SJSA1 (cell line): Measurements from ENCODE around the gene FBXO21. TPM values are rescaled to one million over a fixed set of nuclear protein-coding genes. Genes with fewer than 3 reads are reported as not detected.
"Not testable (repeated sequence)": the region's sequence is repeated elsewhere in the genome, so short reads cannot be mapped to it uniquely, and the experiment has no call there.

Experiments
- DNase-seq, 2 experiments: peaks; one replicate each; pipeline ENCODE4 v3.0.0-alpha.2; 2015 to 2020; ENCODE audit warnings: low spot score in 2 of 2, low read depth in 1 of 2
- H3K27ac ChIP-seq: fragments of 250-450 bp; sonication (Bioruptor Pico); 2 replicates; pipeline ENCODE4 v1.5.1; 2020; ENCODE audit warnings: mild to moderate bottlenecking, moderate library complexity
- H3K27me3 ChIP-seq: fragments of 250-450 bp; sonication (Bioruptor Pico); replicated peaks from 2 replicates; pipeline ENCODE4 v1.5.1; 2020; ENCODE audit warnings: mild to moderate bottlenecking, moderate library complexity
- H3K36me3 ChIP-seq: fragments of 250-450 bp; sonication (Bioruptor Pico); 2 replicates; pipeline ENCODE4 v1.5.1; 2020; ENCODE audit warnings: mild to moderate bottlenecking
- H3K4me1 ChIP-seq: fragments of 250-450 bp; sonication (Bioruptor Pico); replicated peaks from 2 replicates; pipeline ENCODE4 v1.6.1; 2021; ENCODE audit warnings: mild to moderate bottlenecking
- H3K4me3 ChIP-seq: fragments of 250-450 bp; sonication (Bioruptor Pico); 2 replicates; pipeline ENCODE4 v1.5.1; 2020; ENCODE audit warnings: mild to moderate bottlenecking
- H3K9me3 ChIP-seq: fragments of 250-450 bp; sonication (Bioruptor Pico); replicated peaks from 2 replicates; pipeline ENCODE4 v1.5.1; 2020; ENCODE audit warnings: mild to moderate bottlenecking
- total RNA-seq: library from RNA; depleted of rRNA; stranded (reverse); fragments of >200 nt; shearing (Covaris generic); gene quantifications from 2 replicates; pipeline ENCODE4 v1.2.3, GENCODE V29; 2014

The FBXO21 gene
- total RNA-seq, 1 experiment from 2014 or later = 37.1 TPM

GRCh38 chr12:117189725-117190209, 503 bp downstream of the FBXO21 start:
- Histone ChIP-seq H3K36me3 (peaks cover 14% of the 10 kb centered on the region), H3K27ac (no peak overlapping the region), H3K4me1 (peaks cover 6% of the 10 kb centered on the region), H3K4me3 (peak overlapping the region; percentile 86), H3K27me3 (no peaks in the 10 kb centered on the region), H3K9me3 (no peaks in the 10 kb centered on the region)
- DNase-seq = peak; percentile 30 to 53

- DNase-seq = no peak
- Histone ChIP-seq H3K27ac (no peak overlapping the region), H3K4me3 (peak overlapping the region; percentile 86), H3K9me3 (no peaks in the 10 kb centered on the region), H3K27me3 (no peaks in the 10 kb centered on the region), H3K36me3 (peaks cover 18% of the 10 kb centered on the region), H3K4me1 (peaks cover 6% of the 10 kb centered on the region)
These were observed 1.1 kb downstream of the FBXO21 start for GRCh38 chr12:117188961-117189724.

- DNase-seq = no peak
- Histone ChIP-seq H3K4me3 (no peak overlapping the region), H3K36me3 (peaks cover 26% of the 10 kb centered on the region), H3K9me3 (no peaks in the 10 kb centered on the region), H3K27ac (no peak overlapping the region), H3K4me1 (peaks cover 6% of the 10 kb centered on the region), H3K27me3 (no peaks in the 10 kb centered on the region)
These were observed 2.1 kb downstream of the FBXO21 start for GRCh38 chr12:117188121-117188665.

- H3K27ac ChIP-seq = no peak overlapping the region
- no peaks in the 10 kb centered on the region for H3K9me3 ChIP-seq
- H3K4me1 ChIP-seq = peaks cover 6% of the 10 kb centered on the region
- no peaks in the 10 kb centered on the region for H3K27me3 ChIP-seq
- no peak overlapping the region for H3K4me3 ChIP-seq
- peaks cover 33% of the 10 kb centered on the region for H3K36me3 ChIP-seq
- DNase-seq = no peak
These were observed 2.8 kb downstream of the FBXO21 start for GRCh38 chr12:117187421-117187820.

- Histone ChIP-seq H3K27ac (no peak overlapping the region), H3K4me1 (no peaks in the 10 kb centered on the region), H3K9me3 (peaks cover 6% of the 10 kb centered on the region; the same call in 1 of the 2 replicates), H3K4me3 (no peak overlapping the region), H3K27me3 (no peaks in the 10 kb centered on the region), H3K36me3 (peaks cover 57% of the 10 kb centered on the region)
- DNase-seq = no peak
These were observed 7.4 kb downstream of the FBXO21 start for GRCh38 chr12:117182866-117183265.

- not testable (repeated sequence) for H3K4me3 ChIP-seq, H3K4me1 ChIP-seq, H3K27me3 ChIP-seq, H3K9me3 ChIP-seq, H3K27ac ChIP-seq, DNase-seq
- H3K36me3 ChIP-seq = peaks cover 67% of the 10 kb centered on the region
These were observed 8.8 kb downstream of the FBXO21 start for GRCh38 chr12:117181468-117181843.

- H3K36me3 ChIP-seq = peaks cover 66% of the 10 kb centered on the region
- H3K27ac ChIP-seq = no peak overlapping the region
- no peak overlapping the region for H3K4me3 ChIP-seq
- no peak for DNase-seq
- peaks cover 6% of the 10 kb centered on the region; the same call in 1 of the 2 replicates for H3K9me3 ChIP-seq
- no peaks in the 10 kb centered on the region for H3K27me3 ChIP-seq
- H3K4me1 ChIP-seq = no peaks in the 10 kb centered on the region
These were observed 9.4 kb downstream of the FBXO21 start for GRCh38 chr12:117180758-117181467.

GRCh38 chr12:117178745-117179144, 11.5 kb downstream of the FBXO21 start:
- no peaks in the 10 kb centered on the region for H3K27me3 ChIP-seq
- no peak overlapping the region for H3K27ac ChIP-seq
- peaks cover 6% of the 10 kb centered on the region; the same call in 1 of the 2 replicates for H3K9me3 ChIP-seq
- no peaks in the 10 kb centered on the region for H3K4me1 ChIP-seq
- no peak overlapping the region for H3K4me3 ChIP-seq
- H3K36me3 ChIP-seq = peaks cover 70% of the 10 kb centered on the region
- DNase-seq = no peak

- H3K4me1 ChIP-seq = no peaks in the 10 kb centered on the region
- no peak for DNase-seq
- H3K36me3 ChIP-seq = peaks cover 70% of the 10 kb centered on the region
These were observed 12.0 kb downstream of the FBXO21 start for GRCh38 chr12:117178301-117178700.

GRCh38 chr12:117172168-117172567, 18.1 kb downstream of the FBXO21 start:
- Histone ChIP-seq H3K27ac (no peak overlapping the region), H3K4me3 (no peak overlapping the region), H3K9me3 (no peaks in the 10 kb centered on the region), H3K27me3 (no peaks in the 10 kb centered on the region), H3K4me1 (no peaks in the 10 kb centered on the region), H3K36me3 (peaks cover 71% of the 10 kb centered on the region)
- no peak for DNase-seq

More at GRCh38 chr12:117178301-117178700, 12.0 kb downstream of the FBXO21 start:
- H3K4me3 ChIP-seq = no peak overlapping the region
- H3K27me3 ChIP-seq = no peaks in the 10 kb centered on the region
- peaks cover 6% of the 10 kb centered on the region; the same call in 1 of the 2 replicates for H3K9me3 ChIP-seq
- no peak overlapping the region for H3K27ac ChIP-seq

DNA sequence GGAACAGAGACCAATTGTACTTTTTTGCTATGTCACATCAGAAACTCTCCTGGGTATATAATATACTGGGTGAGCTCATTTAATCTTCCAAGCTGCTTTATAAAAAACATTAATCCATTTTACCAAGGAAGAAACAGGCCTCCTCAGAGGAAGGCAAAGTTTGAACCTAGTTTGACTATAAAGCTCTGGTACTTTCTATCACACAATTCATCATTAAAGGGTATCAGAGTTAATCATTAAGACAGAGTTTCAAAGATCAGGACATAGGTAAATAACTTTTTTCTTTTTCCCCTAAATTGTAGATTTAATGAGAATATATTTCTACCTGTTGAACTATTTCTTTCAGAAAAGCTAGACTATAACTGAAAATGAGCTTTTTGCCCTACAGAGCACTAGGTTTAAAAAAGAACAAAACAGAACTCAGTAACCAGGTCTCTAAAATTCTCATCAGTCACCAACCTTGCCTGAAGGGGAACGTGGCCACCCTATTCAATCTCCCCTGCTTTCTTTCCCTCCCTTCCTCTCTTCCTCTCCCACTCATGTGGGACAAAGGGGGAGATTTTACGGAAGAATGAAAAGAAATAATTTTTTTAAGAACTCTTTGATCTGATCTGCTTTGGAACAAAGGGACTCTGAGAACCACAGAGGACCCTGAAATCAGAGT, 18.6 kb downstream of the FBXO21 start:
- DNase-seq = no peak
- H3K4me3 ChIP-seq = no peak overlapping the region
- H3K9me3 ChIP-seq = no peaks in the 10 kb centered on the region
- no peaks in the 10 kb centered on the region for H3K27me3 ChIP-seq
- peaks cover 71% of the 10 kb centered on the region for H3K36me3 ChIP-seq
- H3K4me1 ChIP-seq = no peaks in the 10 kb centered on the region
- no peak overlapping the region for H3K27ac ChIP-seq

- Histone ChIP-seq H3K9me3 (no peaks in the 10 kb centered on the region), H3K36me3 (peaks cover 67% of the 10 kb centered on the region), H3K4me1 (no peaks in the 10 kb centered on the region), H3K27ac (no peak overlapping the region), H3K4me3 (no peak overlapping the region), H3K27me3 (no peaks in the 10 kb centered on the region)
- no peak for DNase-seq
These were observed 20.7 kb downstream of the FBXO21 start for GRCh38 chr12:117169548-117169947.

DNA sequence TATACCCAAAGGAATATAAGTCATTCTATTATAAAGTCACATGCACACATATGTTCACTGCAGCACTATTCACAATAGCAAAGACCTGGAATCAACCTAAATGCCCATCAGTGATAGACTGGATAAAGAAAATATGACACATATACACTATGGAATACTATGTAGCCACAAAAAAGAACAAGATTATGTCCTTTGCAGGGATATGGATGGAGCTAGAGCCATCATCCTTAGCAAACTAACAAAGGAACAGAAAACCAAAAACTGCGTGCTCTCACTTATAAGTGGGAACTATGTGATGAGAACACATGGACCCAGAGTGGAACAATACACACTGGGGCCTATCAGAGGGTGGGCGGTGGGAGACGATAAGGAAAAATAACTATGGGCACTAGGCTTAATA, 21.3 kb downstream of the FBXO21 start:
- Histone ChIP-seq H3K36me3 (peaks cover 66% of the 10 kb centered on the region), H3K4me3 (no peak overlapping the region), H3K4me1 (no peaks in the 10 kb centered on the region), H3K9me3 (no peaks in the 10 kb centered on the region), H3K27me3 (no peaks in the 10 kb centered on the region), H3K27ac (no peak overlapping the region)
- DNase-seq = no peak
